NCI-H2107 (cell line): ENCODE measurements around the gene TRIO.

Experiments used
- DNase-seq: peaks from one replicate; lab custom pipeline; 2025; lab: John Stamatoyannopoulos, UW

TRIO gene

DNA sequence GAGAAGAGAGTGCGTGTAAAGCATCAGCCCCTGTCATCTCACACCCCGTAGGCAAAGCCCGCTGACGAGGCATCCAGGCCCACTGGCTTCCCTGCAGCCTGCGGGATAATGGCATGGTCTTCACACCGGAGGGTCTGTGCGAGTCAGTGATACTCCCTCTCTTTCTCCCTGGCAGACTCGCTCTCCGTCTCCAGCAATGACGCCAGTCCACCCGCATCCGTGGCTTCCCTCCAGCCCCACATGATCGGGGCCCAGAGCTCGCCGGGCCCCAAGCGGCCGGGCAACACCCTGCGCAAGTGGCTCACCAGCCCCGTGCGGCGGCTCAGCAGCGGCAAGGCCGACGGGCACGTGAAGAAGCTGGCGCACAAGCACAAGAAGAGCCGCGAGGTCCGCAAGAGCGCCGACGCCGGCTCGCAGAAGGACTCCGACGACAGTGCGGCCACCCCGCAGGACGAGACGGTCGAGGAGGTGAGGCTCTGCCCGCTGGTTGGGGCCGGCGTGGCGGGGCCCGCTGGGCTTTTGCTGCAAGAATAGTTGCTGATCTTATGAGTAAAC, 317.8 kb downstream of the TRIO start:
- DNase-seq: no peak

DNA sequence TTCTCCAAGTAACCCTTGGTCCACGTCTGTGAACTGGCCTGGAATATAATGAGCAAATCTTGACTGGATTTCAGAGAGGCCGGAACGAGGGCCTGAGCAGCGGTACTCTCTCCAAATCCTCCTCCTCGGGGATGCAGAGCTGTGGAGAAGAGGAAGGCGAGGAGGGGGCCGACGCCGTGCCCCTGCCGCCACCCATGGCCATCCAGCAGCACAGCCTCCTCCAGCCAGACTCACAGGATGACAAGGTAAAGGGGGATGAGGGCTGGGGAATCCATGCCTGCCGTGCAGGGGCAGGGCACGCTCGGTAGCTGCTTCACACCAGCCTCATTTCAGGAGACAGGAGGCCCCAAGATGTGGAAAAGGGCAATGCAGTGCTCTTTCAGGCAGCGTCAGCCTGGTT, 319.5 kb downstream of the TRIO start:
- no peak for DNase-seq

DNA sequence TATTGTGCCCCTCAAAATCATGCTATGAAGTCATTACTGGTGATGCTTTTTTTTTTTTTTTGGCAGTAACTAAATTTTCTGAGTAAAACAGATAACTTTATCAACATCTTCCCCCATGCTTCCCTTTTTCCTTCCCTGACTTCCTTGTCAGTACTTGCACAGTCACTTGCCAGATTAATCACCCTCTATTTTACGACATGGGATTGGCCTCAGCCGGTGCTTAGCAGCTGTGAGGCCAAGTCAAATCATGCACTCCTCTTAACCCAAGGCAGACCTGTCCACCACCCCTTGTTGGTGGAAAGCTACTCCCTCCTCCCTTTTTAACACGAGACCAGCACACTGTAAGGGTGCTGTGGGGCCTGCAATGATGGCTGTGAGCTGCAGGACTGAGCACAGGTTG, 320.5 kb downstream of the TRIO start:
- DNase-seq: no peak

DNA sequence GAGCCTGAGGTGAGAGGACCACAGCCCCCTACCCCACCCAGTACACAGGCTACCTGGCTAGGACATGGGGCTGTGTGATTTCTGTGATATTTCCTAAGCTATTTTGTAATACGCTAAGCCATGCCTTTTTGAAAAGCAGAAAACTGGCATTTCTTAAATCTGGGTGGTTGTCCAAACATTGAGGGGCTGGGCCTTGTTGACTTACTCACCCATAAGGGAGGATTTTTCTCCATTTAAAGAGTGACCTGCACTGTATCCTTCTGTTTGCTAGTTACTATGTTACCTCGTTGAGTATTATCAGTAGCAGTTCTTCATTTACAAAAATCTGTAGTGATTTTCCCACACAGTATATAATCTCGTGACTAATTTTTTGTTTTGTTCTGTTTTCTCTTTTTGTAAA, 321.0 kb downstream of the TRIO start:
- DNase-seq: no peak

DNA sequence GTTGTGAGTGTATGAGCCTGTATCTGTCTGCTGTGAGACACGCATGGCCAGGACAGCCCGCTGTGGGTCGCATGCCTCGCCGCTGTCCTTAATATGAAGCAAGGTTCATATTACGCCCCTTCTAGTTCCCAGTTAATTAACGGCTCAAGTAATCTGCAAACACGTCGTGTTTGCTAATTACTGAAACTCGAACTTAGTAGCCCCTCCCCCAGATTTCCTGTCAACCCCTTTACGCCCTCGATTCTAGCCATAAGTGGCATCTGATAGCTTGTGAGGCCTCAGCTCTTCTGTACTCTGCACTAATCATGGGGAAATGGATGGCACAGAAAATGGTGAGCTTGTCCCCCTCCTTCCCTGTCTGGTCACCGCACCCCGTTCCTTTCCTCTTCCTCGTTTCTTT, 321.5 kb downstream of the TRIO start:
- peak; percentile 31 for DNase-seq

DNA sequence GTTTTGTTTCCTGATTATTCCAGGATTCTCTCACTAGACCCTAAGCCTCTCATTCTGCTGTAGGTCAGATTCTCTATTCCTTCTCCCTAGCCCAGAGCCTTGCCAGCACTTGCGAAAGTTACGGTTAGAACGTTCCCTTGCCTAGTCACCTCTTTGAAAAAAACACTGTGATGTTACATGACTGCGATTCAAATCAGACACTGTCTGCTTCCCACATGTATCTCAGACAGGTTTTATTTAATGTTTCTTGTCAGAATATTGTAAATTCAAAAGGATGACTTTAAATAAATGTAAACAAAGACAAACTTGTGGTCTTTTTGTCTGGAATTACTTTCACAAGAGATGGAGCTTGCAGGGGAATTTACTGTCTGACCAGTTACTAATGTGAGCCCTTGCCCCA, 322.0 kb downstream of the TRIO start:
- no peak for DNase-seq

DNA sequence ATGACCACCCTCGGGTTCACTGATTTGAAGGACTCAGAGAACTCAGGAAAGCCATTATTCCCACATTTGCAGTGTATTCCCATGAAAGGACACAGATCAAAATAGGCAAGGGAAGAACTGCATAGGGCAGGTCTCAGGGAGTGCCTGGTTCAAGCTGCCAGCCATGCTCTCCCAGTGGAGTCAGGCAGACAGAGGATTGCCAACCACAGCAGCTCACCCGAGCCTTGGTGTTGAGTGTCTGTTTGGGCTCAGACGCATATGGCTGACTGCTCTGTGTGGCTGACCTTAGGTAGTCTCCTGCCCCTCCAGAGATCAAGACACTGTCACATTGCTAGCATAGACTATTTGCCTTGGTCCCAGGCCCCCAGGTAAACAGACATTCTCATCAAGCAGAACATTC, 322.6 kb downstream of the TRIO start:
- no peak for DNase-seq

DNA sequence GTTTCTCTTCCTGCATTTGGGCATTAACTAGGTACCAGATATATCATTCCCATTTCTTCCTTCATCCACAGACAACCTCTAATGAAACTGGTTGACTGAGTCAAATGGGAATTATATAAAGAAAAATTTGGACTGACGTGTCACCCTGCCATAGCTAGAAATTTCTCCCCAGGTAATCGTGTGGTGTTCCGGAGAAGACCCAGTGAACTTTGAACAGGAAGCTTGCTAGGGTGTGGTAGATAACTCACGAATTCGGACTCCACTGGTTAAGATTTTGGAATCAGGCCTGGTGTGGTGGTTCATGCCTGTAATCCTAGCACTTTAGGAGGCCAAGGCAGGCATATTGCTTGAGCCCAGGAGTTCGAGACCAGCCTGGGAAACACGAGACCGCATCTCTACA, 324.1 kb downstream of the TRIO start:
- no peak for DNase-seq

DNA sequence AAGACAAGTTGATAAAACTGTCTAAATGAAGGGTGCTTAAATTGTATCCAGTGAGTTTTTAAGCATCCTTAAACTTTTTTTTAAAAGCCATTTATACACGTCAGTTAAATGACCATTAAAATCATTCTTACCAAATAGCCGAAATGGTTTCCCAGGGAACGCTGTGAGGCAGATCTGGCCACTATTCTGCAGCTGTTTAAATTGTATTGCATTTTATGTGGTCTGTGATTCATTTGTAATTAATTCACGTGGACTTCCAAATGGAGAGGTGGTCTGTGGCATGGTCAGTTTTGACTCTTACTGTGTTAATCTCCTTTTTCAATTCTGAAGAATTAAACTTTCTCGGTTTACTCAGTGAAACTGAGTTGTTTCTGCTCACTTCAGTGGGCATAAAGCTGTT, 324.7 kb downstream of the TRIO start:
- DNase-seq: no peak

DNA sequence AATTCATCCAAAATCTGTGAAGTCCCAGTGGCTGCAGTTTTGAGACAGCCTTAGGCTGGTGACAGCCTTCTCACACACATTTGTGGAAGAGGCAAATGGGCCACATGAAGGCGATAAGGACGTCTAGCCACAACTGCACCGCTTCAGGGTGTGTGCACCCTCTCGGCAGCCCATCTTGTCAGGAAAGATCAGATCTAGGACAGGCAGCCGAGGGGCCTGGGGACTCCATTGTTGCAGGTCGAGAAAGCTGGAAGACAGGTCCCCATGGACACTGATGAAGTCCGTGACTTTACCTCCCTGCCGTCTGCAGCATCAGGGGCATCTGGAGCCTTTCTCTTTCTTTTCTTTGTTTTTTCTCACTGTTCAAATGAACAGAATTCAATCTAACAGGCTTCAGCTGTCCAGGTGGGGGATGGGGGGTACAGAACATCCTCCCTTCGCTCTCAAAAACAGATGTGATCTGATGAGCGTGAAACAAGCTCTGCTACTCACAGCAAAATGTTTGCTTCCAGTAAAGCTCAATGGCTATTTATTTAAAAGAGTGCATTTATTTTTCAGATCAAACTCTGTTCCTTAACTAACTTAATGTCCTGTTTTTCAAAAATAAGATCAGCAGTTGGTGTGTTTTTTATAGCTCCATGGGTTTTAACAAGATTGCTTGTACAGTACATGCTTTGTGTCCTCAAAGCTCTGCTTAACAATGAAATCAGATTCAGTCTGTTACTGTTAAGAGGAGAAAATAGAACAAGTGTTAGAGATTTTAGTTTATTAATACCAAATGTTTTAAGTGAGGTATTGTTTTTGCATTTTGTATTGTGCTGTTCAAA, 326.6 kb downstream of the TRIO start:
- no peak for DNase-seq

DNA sequence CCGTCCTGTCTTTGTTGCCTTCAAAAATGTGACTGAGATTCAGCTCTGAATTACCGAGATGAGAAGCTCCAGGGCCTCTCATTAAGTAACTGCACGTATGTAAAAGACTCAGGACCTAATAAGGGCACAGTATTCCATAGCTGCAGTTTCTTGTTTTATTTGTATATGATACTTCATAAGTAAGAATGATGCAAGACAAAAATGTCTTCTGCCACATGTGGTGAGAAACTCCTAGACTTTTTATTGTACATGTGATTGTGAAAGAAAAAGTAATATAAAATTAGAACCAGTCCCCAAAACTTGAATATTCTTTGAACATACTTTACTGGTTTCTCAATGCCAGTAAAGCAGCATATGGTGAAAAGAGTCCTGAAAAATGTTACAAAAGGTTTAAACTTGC, 328.4 kb downstream of the TRIO start:
- DNase-seq: no peak

DNA sequence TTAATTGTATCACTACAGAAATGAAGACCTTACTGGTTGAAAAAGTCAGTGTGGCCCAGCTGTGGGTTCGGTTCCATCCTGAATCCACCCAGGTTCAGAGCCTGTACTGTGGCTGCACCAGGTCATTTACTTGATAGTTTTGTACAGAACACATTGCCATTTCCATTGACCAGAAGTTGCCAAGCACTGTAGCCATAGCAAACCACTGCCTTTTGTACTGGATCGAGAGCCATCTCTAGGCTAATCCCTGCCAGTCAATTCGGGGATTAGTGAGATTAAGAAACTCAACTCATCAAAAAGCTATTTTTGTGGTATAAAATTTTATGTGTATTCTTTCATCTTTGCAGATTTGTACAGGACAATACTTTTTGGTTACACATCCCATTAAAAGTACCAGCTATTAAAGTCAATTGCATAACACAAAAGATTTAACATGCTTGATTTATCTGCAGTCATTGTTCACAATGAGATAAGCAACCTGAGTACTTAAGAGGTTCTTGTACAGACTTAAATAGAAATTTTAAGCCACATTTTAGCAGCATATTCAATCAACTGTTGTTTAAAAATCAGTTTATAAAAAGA, 329.9 kb downstream of the TRIO start:
- DNase-seq: no peak

DNA sequence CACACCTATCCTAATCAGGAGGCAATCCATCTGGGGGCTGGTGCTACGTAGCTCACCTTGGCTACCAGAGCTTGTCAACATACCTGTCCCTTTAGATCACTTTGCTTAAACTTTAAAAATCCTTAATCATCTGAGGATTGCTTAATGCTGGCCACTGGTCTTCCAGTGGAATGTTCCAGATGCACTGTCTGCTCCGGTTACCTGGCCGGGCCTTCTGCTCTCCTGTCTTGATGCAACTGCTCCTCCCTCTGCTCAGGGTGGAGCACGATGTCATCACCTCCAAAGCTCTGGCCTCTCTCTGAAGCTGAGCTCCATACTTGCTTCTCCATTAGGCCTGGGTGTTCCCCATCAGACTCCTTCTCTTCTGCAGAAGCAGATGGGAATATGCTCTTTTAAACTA, 331.9 kb downstream of the TRIO start:
- no peak for DNase-seq

DNA sequence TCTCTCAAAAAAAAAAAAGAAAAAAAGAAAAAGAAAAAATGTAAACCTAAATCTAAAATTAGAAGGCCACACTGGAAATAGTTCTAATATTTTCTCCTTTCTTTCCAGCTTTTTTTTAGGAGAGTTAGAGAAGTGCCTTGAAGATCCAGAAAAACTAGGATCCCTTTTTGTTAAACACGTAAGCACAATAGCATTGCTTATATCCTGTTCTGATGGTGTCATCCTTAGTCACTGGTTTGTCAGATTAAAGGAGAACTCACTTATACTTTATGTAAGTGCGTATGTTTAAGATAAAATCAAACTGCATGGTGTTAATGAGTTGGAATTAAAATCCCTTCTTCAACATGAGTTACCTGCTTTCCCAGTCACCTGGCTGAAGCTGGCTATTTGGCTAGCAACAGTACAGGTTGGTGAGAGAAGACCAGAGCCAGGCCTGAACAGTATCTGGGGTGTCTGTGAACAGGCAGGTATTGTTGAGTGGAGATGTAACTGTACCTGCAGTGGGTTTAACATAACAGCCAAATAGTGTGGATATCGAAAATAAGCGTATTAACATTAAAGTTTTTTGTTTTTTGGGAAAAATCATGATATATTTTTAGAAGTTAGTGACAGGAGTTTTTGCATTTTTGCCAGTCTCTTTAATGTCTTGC, 333.8 kb downstream of the TRIO start:
- DNase-seq: no peak

DNA sequence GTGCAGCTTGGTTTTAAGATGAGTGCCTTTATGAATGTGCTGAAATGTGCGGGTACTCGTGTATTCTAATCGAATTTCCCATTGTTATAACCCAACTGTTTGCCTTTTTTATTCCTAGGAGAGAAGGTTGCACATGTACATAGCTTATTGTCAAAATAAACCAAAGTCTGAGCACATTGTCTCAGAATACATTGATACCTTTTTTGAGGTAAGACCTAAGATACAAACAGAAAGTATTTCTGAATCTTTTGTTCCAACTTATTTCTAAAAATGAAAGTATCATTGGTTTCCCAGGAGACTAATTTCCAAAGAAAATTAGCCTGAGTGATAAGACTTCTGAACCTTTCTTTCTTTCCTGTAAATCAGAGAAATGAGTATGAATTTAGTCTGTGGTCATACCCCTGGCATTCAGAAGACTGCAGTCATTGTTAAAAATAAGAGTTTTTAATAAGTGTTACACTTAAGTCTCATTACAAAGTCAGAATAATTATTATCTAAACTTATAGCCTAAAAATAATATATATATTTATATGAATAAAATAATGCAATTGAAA, 336.1 kb downstream of the TRIO start:
- no peak for DNase-seq

DNA sequence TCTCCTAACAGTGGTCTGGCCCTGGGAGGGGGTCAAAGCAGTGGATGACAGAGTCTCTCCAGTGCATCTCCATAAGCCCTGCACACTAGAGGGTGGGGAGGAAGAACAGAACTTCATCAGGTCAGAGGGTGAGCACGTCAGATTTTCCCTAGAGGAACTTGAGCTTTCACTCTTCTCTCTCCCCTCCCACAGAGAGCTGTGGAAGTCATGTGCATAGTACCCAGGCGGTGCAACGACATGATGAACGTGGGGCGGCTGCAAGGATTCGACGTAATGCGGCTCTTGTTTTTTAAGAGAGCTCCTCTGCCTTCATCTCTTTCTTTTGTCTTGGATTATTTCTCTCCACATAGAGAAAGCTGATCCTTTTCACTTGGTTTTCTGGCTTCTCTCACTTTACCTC, 338.2 kb downstream of the TRIO start:
- DNase-seq: no peak

DNA sequence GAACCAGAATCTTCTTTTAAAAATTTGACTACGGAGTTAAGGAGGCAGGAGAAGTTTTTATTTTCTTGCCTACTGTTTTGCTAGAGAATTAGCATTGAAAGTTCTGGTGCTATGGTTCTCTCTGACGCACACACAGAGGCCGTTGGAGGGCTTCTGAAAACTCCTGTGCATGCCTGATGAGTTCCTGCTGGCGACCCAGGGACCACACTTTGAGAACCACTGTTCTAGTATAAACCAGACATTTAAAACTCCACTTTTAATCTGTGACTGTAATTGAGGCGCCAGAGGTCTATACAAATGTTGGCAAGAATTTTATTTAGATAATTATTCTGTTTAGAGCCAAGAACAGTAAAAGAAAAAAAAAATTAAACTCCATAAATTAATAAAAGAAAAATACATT, 338.9 kb downstream of the TRIO start:
- DNase-seq: no peak

DNA sequence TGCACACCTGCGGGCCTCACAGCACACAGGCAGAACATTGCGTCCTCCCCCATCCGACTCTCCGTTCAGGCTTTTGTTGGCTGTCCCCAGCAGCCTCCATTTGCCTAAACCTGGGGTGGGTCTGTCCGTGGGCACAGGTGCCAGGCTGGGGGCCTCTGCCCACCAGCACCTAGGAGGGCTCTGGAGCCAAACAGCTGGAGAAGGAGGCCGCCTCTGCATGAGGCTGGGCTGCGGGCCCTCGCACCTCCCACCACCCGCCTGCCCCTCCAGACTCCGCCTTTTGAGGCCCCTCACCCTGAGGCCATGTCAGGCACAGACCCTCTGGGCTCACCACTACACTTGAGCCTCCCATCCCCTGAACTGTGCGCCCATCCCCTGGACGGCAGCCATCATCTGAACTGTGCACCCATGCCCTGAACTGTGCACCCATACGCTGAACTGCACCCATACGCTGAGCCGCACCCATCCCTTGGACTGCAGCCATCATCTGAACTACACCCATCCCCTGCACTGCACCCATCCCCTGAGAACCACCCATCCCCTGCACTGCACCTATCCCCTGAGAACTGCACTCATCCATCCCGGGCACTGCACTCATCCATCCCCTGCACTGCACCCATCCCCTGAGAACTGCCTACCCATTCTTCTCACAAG, 340.5 kb downstream of the TRIO start:
- DNase-seq: no peak

DNA sequence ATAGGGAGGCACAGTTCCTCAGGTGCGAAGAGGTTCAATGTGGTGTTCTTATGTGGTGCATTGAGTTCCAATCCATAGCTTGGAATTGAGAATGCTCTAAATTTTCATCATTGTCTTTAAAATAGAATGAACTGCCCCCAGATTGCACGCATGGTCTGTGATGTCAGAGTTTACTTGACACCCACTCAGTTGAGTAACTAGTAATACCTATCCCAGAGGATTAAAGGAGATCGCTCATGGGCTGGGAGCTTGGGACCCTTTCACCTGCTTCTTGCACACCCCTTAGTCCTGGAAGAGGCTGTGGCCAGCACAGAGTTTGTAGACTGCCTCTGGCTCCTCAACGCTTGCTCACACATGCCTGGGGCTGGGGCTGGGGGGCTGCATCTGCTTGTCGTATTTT, 343.3 kb downstream of the TRIO start:
- no peak for DNase-seq

DNA sequence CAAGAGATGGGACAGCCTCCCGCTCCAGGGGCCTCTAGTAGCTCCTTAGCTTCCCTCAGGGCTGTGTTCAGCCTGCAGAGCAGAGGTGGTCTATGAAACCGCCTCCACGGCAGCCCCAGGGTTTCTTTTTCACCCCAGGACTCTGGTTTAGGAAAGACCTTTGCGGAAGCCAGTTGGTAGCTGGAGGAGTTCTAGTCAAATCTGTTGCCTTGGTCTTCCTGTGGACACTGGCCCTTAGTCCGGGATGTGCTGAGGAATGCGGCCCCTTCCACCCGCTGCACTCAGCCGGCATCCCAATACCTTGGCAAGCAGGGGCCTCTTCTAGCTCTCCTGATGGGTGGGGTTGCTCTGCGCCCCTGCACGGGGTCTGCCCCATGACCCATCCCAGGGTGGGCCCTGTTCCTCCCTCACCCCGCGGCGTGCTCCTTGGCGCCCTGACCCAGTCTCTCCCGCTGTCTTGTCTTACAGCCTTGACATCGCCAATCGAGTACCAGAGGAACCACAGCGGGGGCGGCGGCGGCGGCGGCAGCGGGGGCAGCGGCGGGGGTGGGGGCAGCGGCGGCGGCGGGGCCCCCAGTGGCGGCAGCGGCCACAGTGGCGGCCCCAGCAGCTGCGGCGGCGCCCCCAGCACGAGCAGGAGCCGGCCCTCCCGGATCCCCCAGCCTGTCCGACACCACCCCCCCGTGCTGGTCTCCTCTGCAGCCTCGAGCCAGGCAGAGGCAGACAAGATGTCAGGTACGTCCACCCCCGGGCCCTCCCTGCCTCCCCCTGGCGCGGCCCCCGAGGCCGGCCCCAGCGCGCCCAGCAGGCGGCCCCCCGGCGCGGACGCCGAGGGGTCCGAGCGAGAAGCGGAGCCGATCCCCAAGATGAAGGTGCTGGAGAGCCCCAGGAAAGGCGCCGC, 344.1 kb downstream of the TRIO start:
- DNase-seq: no peak

DNA sequence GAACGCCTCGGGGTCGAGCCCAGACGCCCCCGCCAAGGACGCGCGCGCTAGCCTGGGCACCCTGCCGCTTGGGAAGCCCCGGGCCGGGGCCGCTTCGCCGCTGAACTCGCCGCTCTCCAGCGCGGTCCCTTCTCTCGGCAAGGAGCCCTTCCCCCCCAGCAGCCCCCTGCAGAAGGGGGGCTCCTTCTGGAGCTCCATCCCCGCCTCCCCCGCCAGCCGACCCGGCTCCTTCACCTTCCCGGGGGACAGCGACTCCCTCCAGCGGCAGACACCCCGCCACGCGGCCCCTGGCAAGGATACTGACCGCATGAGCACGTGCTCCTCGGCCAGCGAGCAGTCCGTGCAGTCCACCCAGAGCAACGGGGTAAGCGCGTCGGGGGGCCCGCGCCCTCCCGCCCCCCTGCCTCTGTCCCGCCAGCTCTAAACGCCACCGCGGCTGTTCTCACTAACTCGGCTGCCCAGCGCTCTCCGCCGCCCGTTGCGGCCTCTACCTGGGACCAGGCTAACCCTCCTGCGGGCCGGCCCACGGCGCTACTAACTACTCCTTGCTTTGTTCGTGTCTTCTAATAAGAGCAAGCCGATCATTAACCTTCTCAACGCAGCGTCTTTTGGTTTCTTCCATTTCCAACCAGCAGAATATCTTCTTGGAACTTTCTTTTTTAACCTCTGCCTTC, 344.9 kb downstream of the TRIO start:
- DNase-seq: no peak
